DND-41 (cell line): ENCODE measurements around the gene CHAT.

Source experiments
- ATAC-seq: fragments of 200-7000 bp; cut with Tn5 transposase; 3 replicates; pipeline ENCODE4 v1.9.1; 2021; ENCODE audit warnings: low read depth; ENCODE audit not compliant: insufficient read depth
- DNase-seq: peaks from one replicate; pipeline ENCODE4 v3.0.0-alpha.2; 2020
- H2AFZ ChIP-seq: 2 replicates; pipeline ENCODE4 v1.6.0; 2012; ENCODE audit warnings: low read depth, low read length
- H3K27ac ChIP-seq: 2 replicates; pipeline ENCODE4 v1.5.1; 2012; ENCODE audit warnings: low read length, inconsistent platforms
- H3K27me3 ChIP-seq: fragments of 200-600 bp; sonication (generic); 2 replicates; pipeline ENCODE4 v1.6.0; 2012; ENCODE audit warnings: low read length, mild to moderate bottlenecking, inconsistent platforms; ENCODE audit not compliant: insufficient read depth, poor library complexity
- H3K36me3 ChIP-seq: 2 replicates; pipeline ENCODE4 v1.5.1; 2012; ENCODE audit warnings: low read length, inconsistent platforms; ENCODE audit not compliant: insufficient read depth
- H3K4me1 ChIP-seq: 2 replicates; pipeline ENCODE4 v1.5.1; 2012; ENCODE audit warnings: mild to moderate bottlenecking, low read length; ENCODE audit not compliant: insufficient read depth
- H3K4me2 ChIP-seq: 2 replicates; pipeline ENCODE4 v1.6.0; 2012; ENCODE audit warnings: mild to moderate bottlenecking, moderate library complexity, low read length, inconsistent platforms; ENCODE audit not compliant: insufficient read depth
- H3K4me3 ChIP-seq, 2 experiments: fragments of 200-600 bp in 1 of 2; shearing (Covaris generic) in 1 of 2; 2 replicates each; pipeline ENCODE4 v1.5.1; 2012 to 2016; ENCODE audit warnings: inconsistent platforms in 2 of 2, low read length in 2 of 2, mild to moderate bottlenecking in 2 of 2, low read depth in 1 of 2, moderate library complexity in 1 of 2
- H3K79me2 ChIP-seq: 2 replicates; pipeline ENCODE4 v1.6.0; 2012; ENCODE audit warnings: low read length, inconsistent platforms; ENCODE audit not compliant: insufficient read depth
- H3K9ac ChIP-seq: 2 replicates; pipeline ENCODE4 v1.6.0; 2012; ENCODE audit warnings: low read depth, mild to moderate bottlenecking, inconsistent platforms, low read length, moderate library complexity
- H3K9me3 ChIP-seq: 2 replicates; pipeline ENCODE4 v1.5.1; 2012; ENCODE audit warnings: low read length, moderate library complexity, mild to moderate bottlenecking, inconsistent platforms; ENCODE audit not compliant: insufficient read depth, severe bottlenecking
- H4K20me1 ChIP-seq: 2 replicates; pipeline ENCODE4 v1.6.0; 2012; ENCODE audit warnings: low read length; ENCODE audit not compliant: insufficient read depth
- CTCF ChIP-seq: IDR thresholded peaks from 2 replicates; pipeline ENCODE4 v1.5.1; 2012; ENCODE audit warnings: borderline replicate concordance, low read length, moderate library complexity, mild to moderate bottlenecking; ENCODE audit not compliant: poor library complexity, severe bottlenecking; ENCODE audit errors: extremely low read depth
- EZH2 ChIP-seq: IDR thresholded peaks from 3 replicates; pipeline ENCODE4 v1.6.1; 2012; ENCODE audit warnings: borderline replicate concordance, low read depth, mild to moderate bottlenecking, moderate library complexity, low read length, inconsistent platforms; ENCODE audit not compliant: severe bottlenecking

Gene CHAT

DNA sequence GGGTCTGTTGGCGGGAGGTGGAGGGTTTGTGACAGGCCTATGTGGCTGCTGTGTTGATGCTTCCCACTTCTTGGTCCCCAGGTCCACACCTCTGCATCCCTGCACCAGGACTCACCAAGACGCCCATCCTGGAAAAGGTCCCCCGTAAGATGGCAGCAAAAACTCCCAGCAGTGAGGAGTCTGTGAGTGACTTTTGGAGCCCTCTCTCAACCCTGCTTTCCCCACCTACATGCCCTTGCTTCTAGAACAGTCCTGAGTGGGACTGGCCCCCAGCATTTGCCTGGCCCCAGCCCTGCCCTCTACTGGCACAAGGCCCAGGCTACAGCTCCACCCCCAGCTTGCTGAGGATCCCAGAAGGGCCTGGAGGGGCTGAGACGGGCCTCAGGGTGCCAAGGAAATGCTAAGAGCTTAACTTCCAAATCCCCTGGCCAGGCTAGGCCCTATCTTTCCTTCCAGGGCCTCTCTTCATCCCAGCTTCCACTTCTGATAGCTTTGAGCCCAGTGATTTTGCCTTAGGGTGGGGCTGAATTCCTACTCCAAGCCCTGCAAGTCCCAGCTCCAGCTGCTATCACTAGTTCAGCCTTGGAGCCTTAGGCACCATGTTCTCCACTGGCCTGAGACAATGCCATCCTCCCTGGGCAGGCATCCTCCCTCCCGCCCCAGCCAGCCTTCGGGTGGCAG, 2.7 kb downstream of the CHAT start:
- Histone ChIP-seq H3K4me1 (no peaks in the 10 kb centered on the region), H2AFZ (no peak overlapping the region), H3K27ac (no peak overlapping the region), H3K79me2 (no peaks in the 10 kb centered on the region), H3K27me3 (no peaks in the 10 kb centered on the region), H4K20me1 (no peaks in the 10 kb centered on the region; the same call in 1 of the 2 replicates), H3K9ac (no peak overlapping the region), H3K4me2 (no peak overlapping the region), H3K36me3 (no peaks in the 10 kb centered on the region), H3K9me3 (no peaks in the 10 kb centered on the region), H3K4me3 (no peak overlapping the region)
- TF ChIP-seq EZH2 = no peak
- no peak for TF ChIP-seq CTCF
- ATAC-seq (no peak), DNase-seq (no peak)

DNA sequence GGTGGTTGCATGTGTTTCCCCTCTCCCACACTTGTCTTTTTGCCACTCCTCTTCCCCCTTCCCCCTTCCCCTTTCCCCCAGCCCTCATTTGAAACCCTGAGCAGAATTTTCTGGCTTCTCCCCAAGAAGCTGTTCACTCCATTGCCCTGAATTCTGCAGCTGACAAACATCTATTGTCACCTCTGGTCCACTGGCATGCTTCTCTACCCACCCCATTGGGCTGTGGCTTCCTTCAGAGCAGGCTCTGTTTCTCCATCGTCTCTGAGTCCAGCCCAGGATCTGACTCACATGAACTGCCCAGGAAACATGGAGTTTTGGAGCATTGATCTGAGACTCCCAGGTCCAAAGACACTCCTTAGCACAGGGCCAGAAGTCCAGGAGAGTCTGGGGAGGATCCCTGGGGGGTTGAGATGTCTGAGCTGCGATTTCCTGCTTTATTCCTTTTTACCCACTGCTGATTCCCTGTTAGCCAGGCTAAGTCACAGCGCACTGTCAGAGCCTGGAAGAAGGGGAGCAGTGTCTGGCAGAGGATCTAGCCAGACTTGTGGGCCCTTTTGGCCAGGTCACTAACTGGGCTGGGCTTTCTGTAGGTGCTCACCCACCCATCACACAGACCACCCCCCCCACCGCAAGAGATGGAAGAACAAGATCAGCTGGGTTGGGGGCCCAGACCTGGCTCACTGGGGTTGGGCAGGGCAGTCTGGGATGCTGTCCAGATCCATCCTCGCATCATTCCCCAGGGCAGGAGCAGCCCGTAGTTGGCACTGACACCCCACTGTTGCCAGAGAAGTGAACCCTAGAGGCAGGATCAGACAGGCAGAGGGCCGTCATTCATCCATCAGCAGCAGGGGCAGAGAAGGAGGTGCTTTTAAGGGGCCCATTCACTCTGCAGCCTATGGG, 3.5 kb downstream of the CHAT start:
- Histone ChIP-seq H3K9ac (no peak overlapping the region), H3K4me1 (no peaks in the 10 kb centered on the region), H4K20me1 (no peaks in the 10 kb centered on the region; the same call in 1 of the 2 replicates), H3K27me3 (no peaks in the 10 kb centered on the region), H3K4me3 (no peak overlapping the region), H3K79me2 (no peaks in the 10 kb centered on the region), H3K36me3 (no peaks in the 10 kb centered on the region), H3K27ac (no peak overlapping the region), H2AFZ (no peak overlapping the region), H3K9me3 (no peaks in the 10 kb centered on the region), H3K4me2 (no peak overlapping the region)
- TF ChIP-seq CTCF = no peak
- no peak for TF ChIP-seq EZH2
- ATAC-seq (no peak), DNase-seq (no peak)

DNA sequence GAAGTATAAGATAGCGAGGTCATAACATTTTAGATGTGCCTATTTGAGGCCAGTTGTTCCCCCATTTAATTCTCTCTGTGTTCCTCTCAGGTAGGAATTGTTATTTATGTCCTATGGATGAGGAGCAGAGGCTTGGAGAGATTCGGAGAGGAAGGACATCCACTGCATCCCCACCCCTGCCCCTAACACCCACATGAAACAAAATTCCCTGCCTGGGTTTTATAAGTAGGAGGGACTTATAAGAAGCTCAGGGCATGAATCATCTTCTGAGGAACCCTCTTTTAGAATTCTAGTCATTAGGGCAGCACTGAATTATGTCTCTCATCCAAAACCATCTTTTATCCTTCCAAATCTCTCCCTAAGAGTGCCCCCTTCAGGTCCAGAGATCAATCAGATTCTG, 5.0 kb downstream of the CHAT start:
- H3K4me2 ChIP-seq = no peak overlapping the region
- no peak for ATAC-seq
- no peaks in the 10 kb centered on the region for H3K4me1 ChIP-seq

More for the DNA sequence above, 5.0 kb downstream of the CHAT start:
- Histone ChIP-seq H3K9me3 (no peaks in the 10 kb centered on the region), H3K27ac (no peak overlapping the region), H3K79me2 (no peaks in the 10 kb centered on the region), H3K9ac (no peak overlapping the region), H3K27me3 (no peaks in the 10 kb centered on the region), H3K36me3 (no peaks in the 10 kb centered on the region), H2AFZ (no peak overlapping the region), H3K4me3 (no peak overlapping the region), H4K20me1 (no peaks in the 10 kb centered on the region; the same call in 1 of the 2 replicates)
- DNase-seq = no peak
- no peak for TF ChIP-seq EZH2
- TF ChIP-seq CTCF = no peak
